Measurements from ENCODE around the gene GNAL. TPM values are rescaled to one million over a fixed set of nuclear protein-coding genes. Genes with fewer than 3 reads are reported as not detected.
"Not testable (repeated sequence)": the region's sequence is repeated elsewhere in the genome, so short reads cannot be mapped to it uniquely, and the experiment has no call there.

The GNAL gene
- total RNA-seq: 10 to 100 TPM; 16.9 to 27.9 TPM
- long read RNA-seq, donor 1, full-length matches to known transcripts: 2 of 8 reads
- long read RNA-seq, donor 1, partial matches to known transcripts: 1 of 8 reads
- long read RNA-seq, donor 1, other reads (novel, unspliced or antisense): 5 of 8 reads
- long read RNA-seq, donor 2, partial matches to known transcripts: 0 of 7 reads
- long read RNA-seq, donor 2, other reads (novel, unspliced or antisense): 6 of 7 reads

- intact Hi-C loops (cut with DNase I): no loop called here
- DNase-seq (ENCODE audit: low spot score): peak; percentile 95
Observed at GRCh38 chr18:11688972-11689668, at the start of gene GNAL. Gene GNAL (plus strand): TSS chr18:11689264. CDS start chr18:11689564, 300 bp downstream.

- DNase-seq (ENCODE audit: low spot score); intact Hi-C loops (cut with DNase I): not testable (repeated sequence)
Observed at GRCh38 chr18:11647310-11647709, 41.8 kb upstream of the GNAL start.

- peak; percentile 75 for DNase-seq (ENCODE audit: low spot score)
- intact Hi-C loops (cut with DNase I): not testable (repeated sequence)
Observed at GRCh38 chr18:11647804-11648203, 41.3 kb upstream of the GNAL start.

GRCh38 chr18:11649839-11650238 lies 39.2 kb upstream of the GNAL start:
- intact Hi-C loops (cut with DNase I): no loop called here
- DNase-seq (ENCODE audit: low spot score): no peak

- intact Hi-C loops (cut with DNase I): no loop called here
- DNase-seq (ENCODE audit: low spot score): no peak
Observed at GRCh38 chr18:11651899-11652298, 37.2 kb upstream of the GNAL start.

- DNase-seq (ENCODE audit: low spot score): no peak
- intact Hi-C loops (cut with DNase I): no loop called here
Observed at GRCh38 chr18:11653521-11653920, 35.5 kb upstream of the GNAL start.

GRCh38 chr18:11654736-11655605 lies 34.1 kb upstream of the GNAL start:
- intact Hi-C loops (cut with DNase I): no loop called here

GRCh38 chr18:11655606-11655932 lies 33.5 kb upstream of the GNAL start:
- intact Hi-C loops (cut with DNase I): no loop called here
- DNase-seq (ENCODE audit: low spot score): no peak

More at GRCh38 chr18:11654736-11655605, 34.1 kb upstream of the GNAL start:
- no peak for DNase-seq (ENCODE audit: low spot score)

- intact Hi-C loops (cut with DNase I): no loop called here
- no peak for DNase-seq (ENCODE audit: low spot score)
Observed at GRCh38 chr18:11657152-11657551, 31.9 kb upstream of the GNAL start.

GRCh38 chr18:11657554-11657953 lies 31.5 kb upstream of the GNAL start:
- intact Hi-C loops (cut with DNase I): no loop called here
- no peak for DNase-seq (ENCODE audit: low spot score)

GRCh38 chr18:11658019-11658418 lies 31.0 kb upstream of the GNAL start:
- intact Hi-C loops (cut with DNase I): no loop called here
- no peak for DNase-seq (ENCODE audit: low spot score)

GRCh38 chr18:11658989-11659388 lies 30.1 kb upstream of the GNAL start:
- no peak for DNase-seq (ENCODE audit: low spot score)
- intact Hi-C loops (cut with DNase I): no loop called here

- intact Hi-C loops (cut with DNase I): no loop called here
- DNase-seq (ENCODE audit: low spot score): no peak
Observed at GRCh38 chr18:11660691-11661090, 28.4 kb upstream of the GNAL start.

- intact Hi-C loops (cut with DNase I): no loop called here
- no peak for DNase-seq (ENCODE audit: low spot score)
Observed at GRCh38 chr18:11661430-11661829, 27.6 kb upstream of the GNAL start.

- no peak for DNase-seq (ENCODE audit: low spot score)
- intact Hi-C loops (cut with DNase I): no loop called here
Observed at GRCh38 chr18:11663439-11664029, 25.5 kb upstream of the GNAL start.

GRCh38 chr18:11664286-11664685 lies 24.8 kb upstream of the GNAL start:
- DNase-seq (ENCODE audit: low spot score): no peak
- intact Hi-C loops (cut with DNase I): no loop called here

- intact Hi-C loops (cut with DNase I): no loop called here
- no peak for DNase-seq (ENCODE audit: low spot score)
Observed at GRCh38 chr18:11665146-11665545, 23.9 kb upstream of the GNAL start.

GRCh38 chr18:11665587-11665986 lies 23.5 kb upstream of the GNAL start:
- intact Hi-C loops (cut with DNase I): no loop called here

GRCh38 chr18:11666176-11666575 lies 22.9 kb upstream of the GNAL start:
- intact Hi-C loops (cut with DNase I): no loop called here
- no peak for DNase-seq (ENCODE audit: low spot score)

More at GRCh38 chr18:11665587-11665986, 23.5 kb upstream of the GNAL start:
- DNase-seq (ENCODE audit: low spot score): no peak

GRCh38 chr18:11666831-11667230 lies 22.2 kb upstream of the GNAL start:
- intact Hi-C loops (cut with DNase I): no loop called here
- DNase-seq (ENCODE audit: low spot score): no peak

All from posterior vena cava (tissue), 2 donors.